A549 (cell line): ENCODE data around the gene ECE1. TPM values are rescaled to one million over a fixed set of nuclear protein-coding genes. Genes with fewer than 3 reads are reported as not detected.
A peak's percentile ranks its signal among the peaks of the same experiment; 100 is the strongest.
"Not testable (repeated sequence)": the region's sequence is repeated elsewhere in the genome, so short reads cannot be mapped to it uniquely, and the experiment has no call there.

Experiments
- ATAC-seq, 2 experiments: fragments of 200-7000 bp in 1 of 2; fragments of >200 bp in 1 of 2; cut with Nextera tagmentation in 1 of 2; cut with Tn5 transposase in 1 of 2; 3 replicates each; pipeline versions ENCODE4 v1.8.0 to v1.9.1; 2018 to 2020; ENCODE audit warnings: mild to moderate bottlenecking in 1 of 2, moderate library complexity in 1 of 2
- CTCF ChIA-PET: fragments of 300-600 bp; sonication (Branson Sonifier 250); formaldehyde crosslinking; extraction: SDS; loops from one replicate; lab custom pipeline; 2021; ENCODE audit warnings: antibody characterized with exemption, inconsistent platforms; lab: Yijun Ruan, JAX
- POLR2A ChIA-PET: fragments of 350-600 bp; formaldehyde crosslinking; extraction: SDS; loops from one replicate; lab custom pipeline; 2021; ENCODE audit warnings: antibody characterized with exemption, inconsistent platforms; lab: Yijun Ruan, JAX
- DNase-seq, 2 experiments: peaks; one replicate each; pipeline versions ENCODE4 v3.0.0 to v3.0.0-alpha.2; 2011 to 2016; ENCODE audit warnings: low read depth in 1 of 2, low spot score in 1 of 2
- FAIRE-seq: peaks from 2 replicates; lab custom pipeline; 2011; peaks lifted over from hg19 to GRCh38; lab: Jason Lieb, UNC
- H3K27ac ChIP-seq, 2 experiments: fragments of >200 bp; sonication (Bioruptor Twin); formaldehyde crosslinking; 3 replicates each; pipeline ENCODE4 v1.5.1; 2016 to 2017
- H3K4me1 ChIP-seq: fragments of >200 bp; sonication (Bioruptor Twin); formaldehyde crosslinking; 3 replicates; pipeline ENCODE4 v1.6.1; 2016
- H3K4me2 ChIP-seq: fragments of >200 bp; sonication (Bioruptor Twin); formaldehyde crosslinking; 3 replicates; pipeline ENCODE4 v1.6.1; 2016
- H3K4me3 ChIP-seq: fragments of >200 bp; sonication (Bioruptor Twin); formaldehyde crosslinking; 3 replicates; pipeline ENCODE4 v1.5.1; 2016
- H3K9me3 ChIP-seq: fragments of >200 bp; sonication (Bioruptor Twin); formaldehyde crosslinking; 3 replicates; pipeline ENCODE4 v1.6.1; 2016
- ATOH8 ChIP-seq: fragments of 250-450 bp; sonication (Bioruptor Pico); IDR thresholded peaks from 2 replicates; pipeline ENCODE4 v1.5.0; 2020; ENCODE audit warnings: low read depth, mild to moderate bottlenecking, moderate library complexity
- CBX2 ChIP-seq: fragments of 200-600 bp; sonication (generic); IDR thresholded peaks from 2 replicates; pipeline ENCODE4 v1.6.1; 2016; ENCODE audit warnings: low read depth, mild to moderate bottlenecking, borderline replicate concordance
- CBX8 ChIP-seq: fragments of 200-600 bp; sonication (generic); IDR thresholded peaks from 2 replicates; pipeline ENCODE4 v1.6.1; 2016
- CEBPB ChIP-seq, 2 experiments: fragments of >200 bp in 1 of 2; sonication (Bioruptor Twin) in 1 of 2; formaldehyde crosslinking in 1 of 2; IDR thresholded peaks; 2 replicates each; pipeline ENCODE4 v1.6.1; 2012 to 2016
- CHD2 ChIP-seq: fragments of 150-350 bp; IDR thresholded peaks from 2 replicates; pipeline ENCODE4 v1.6.1; 2014; ENCODE audit warnings: low read length; ENCODE audit not compliant: partially characterized antibody
- CHD4 ChIP-seq: fragments of 200-600 bp; sonication (generic); IDR thresholded peaks from 2 replicates; pipeline ENCODE4 v1.6.1; 2016; ENCODE audit warnings: antibody characterized with exemption, mild to moderate bottlenecking, borderline replicate concordance
- ESRRA ChIP-seq: fragments of 150-350 bp; IDR thresholded peaks from 2 replicates; pipeline ENCODE4 v1.6.1; 2014; ENCODE audit warnings: mild to moderate bottlenecking, low read length, borderline replicate concordance
- FOSL2 ChIP-seq, 2 experiments: fragments of 450-650 bp in 1 of 2; fragments of >200 bp in 1 of 2; sonication (Bioruptor Twin) in 1 of 2; formaldehyde crosslinking; IDR thresholded peaks; 2 replicates each; pipeline versions ENCODE4 v1.5.0 to v1.6.1; 2016 to 2020; ENCODE audit warnings: mild to moderate bottlenecking in 1 of 2, moderate library complexity in 1 of 2
- FOXS1 ChIP-seq: fragments of 250-450 bp; sonication (Bioruptor Pico); IDR thresholded peaks from 2 replicates; pipeline ENCODE4 v1.5.0; 2020; ENCODE audit warnings: mild to moderate bottlenecking, moderate library complexity
- GATA3 ChIP-seq: IDR thresholded peaks from 2 replicates; pipeline ENCODE4 v1.6.1; 2012; ENCODE audit warnings: borderline replicate concordance
- HOXA7 ChIP-seq: fragments of 250-450 bp; sonication (Bioruptor Pico); IDR thresholded peaks from 2 replicates; pipeline ENCODE4 v1.5.0; 2020; ENCODE audit warnings: mild to moderate bottlenecking, moderate library complexity
- KDM5A ChIP-seq: fragments of 200-600 bp; sonication (generic); IDR thresholded peaks from 2 replicates; pipeline ENCODE4 v1.6.1; 2016; ENCODE audit warnings: antibody characterized with exemption, mild to moderate bottlenecking
- MAFK ChIP-seq: fragments of 450-650 bp; IDR thresholded peaks from 2 replicates; pipeline ENCODE4 v1.6.1; 2014; ENCODE audit not compliant: partially characterized antibody
- MAZ ChIP-seq: fragments of 150-350 bp; IDR thresholded peaks from 2 replicates; pipeline ENCODE4 v1.6.1; 2014; ENCODE audit warnings: antibody characterized with exemption, low read depth, low read length, borderline replicate concordance
- MYC ChIP-seq: IDR thresholded peaks from 2 replicates; pipeline ENCODE4 v1.6.1; 2012; ENCODE audit warnings: mild to moderate bottlenecking, inconsistent platforms, low read length, improper control_type of control experiment, borderline replicate concordance
- NFE2L2 ChIP-seq: fragments of 150-350 bp; conservative IDR thresholded peaks from 2 replicates; pipeline ENCODE4 v1.6.1; 2014; ENCODE audit warnings: low read length
- PHF8 ChIP-seq: fragments of 200-600 bp; sonication (generic); IDR thresholded peaks from 2 replicates; pipeline ENCODE4 v1.6.1; 2016; ENCODE audit warnings: low read depth, mild to moderate bottlenecking, antibody characterized with exemption, moderate library complexity, borderline replicate concordance
- POLR2A ChIP-seq: IDR thresholded peaks from 2 replicates; pipeline ENCODE4 v1.6.1; 2012; ENCODE audit warnings: mild to moderate bottlenecking, low read length
- RAD21 ChIP-seq, 2 experiments: fragments of >200 bp in 1 of 2; sonication (Bioruptor Twin) in 1 of 2; formaldehyde crosslinking in 1 of 2; IDR thresholded peaks in 1 of 2; conservative IDR thresholded peaks in 1 of 2; 2 replicates in 1 of 2; 3 replicates in 1 of 2; pipeline ENCODE4 v1.6.1; 2012 to 2018; ENCODE audit warnings: inconsistent platforms in 1 of 2
- RARB ChIP-seq: fragments of 250-450 bp; sonication (Bioruptor Pico); IDR thresholded peaks from 2 replicates; pipeline ENCODE4 v1.8.0; 2021; ENCODE audit warnings: mild to moderate bottlenecking, moderate library complexity
- RCOR1 ChIP-seq: fragments of 150-350 bp; IDR thresholded peaks from 2 replicates; pipeline ENCODE4 v1.6.1; 2014; ENCODE audit warnings: antibody characterized with exemption, low read length, low read depth
- RNF2 ChIP-seq: fragments of 200-600 bp; sonication (generic); IDR thresholded peaks from 2 replicates; pipeline ENCODE4 v1.6.1; 2016; ENCODE audit warnings: low read depth, mild to moderate bottlenecking, antibody characterized with exemption, moderate library complexity, borderline replicate concordance
- SMC3 ChIP-seq: fragments of >200 bp; sonication (Bioruptor Twin); formaldehyde crosslinking; IDR thresholded peaks from 3 replicates; pipeline ENCODE4 v1.6.1; 2018; ENCODE audit warnings: inconsistent platforms
- SREBF2 ChIP-seq: fragments of 450-650 bp; IDR thresholded peaks from 2 replicates; pipeline ENCODE4 v1.6.1; 2014; ENCODE audit warnings: mild to moderate bottlenecking, moderate library complexity
- ZNF302 ChIP-seq: fragments of 250-450 bp; sonication (Bioruptor Pico); IDR thresholded peaks from 2 replicates; pipeline ENCODE4 v1.9.0; 2021; ENCODE audit warnings: inconsistent platforms, mild to moderate bottlenecking, moderate library complexity
- ZSCAN20 ChIP-seq: fragments of 250-450 bp; sonication (Bioruptor Pico); IDR thresholded peaks from 2 replicates; pipeline ENCODE4 v1.8.0; 2022; ENCODE audit warnings: mild to moderate bottlenecking, moderate library complexity
- WGBS: methylation state at CpG from one replicate; pipeline ENCODE4 v1.1.6; 2017; ENCODE audit errors: missing lambda C conversion rate; 5-methylcytosine and 5-hydroxymethylcytosine counted together
- polyA plus RNA-seq, 4 experiments: library from polyadenylated mRNA; depleted of rRNA in 3 of 4; stranded (reverse); fragments of >200 nt; fragmentation: RNase III in 1 of 4; extraction: RNeasy Plus Mini Kit Qiagen cat#74134 plus additional on column Dnase treatment in 1 of 4; gene quantifications; 2 replicates in 3 of 4; 3 replicates in 1 of 4; pipeline ENCODE4 v1.2.3, GENCODE V29; 2011 to 2017

Gene ECE1
- polyA plus RNA-seq, 2 of the 4 experiments (the other 2 are of a cell fraction), result 45.7 to 86.4 TPM

GRCh38 chr1:21289127-21289526 is 1.1 kb downstream of the ECE1 start:
- Histone ChIP-seq H3K4me2 (peak overlapping the region; percentile 93), H3K27ac (peak overlapping the region; percentile 97 to 99), H3K4me1 (peaks cover 39% of the 10 kb centered on the region), H3K9me3 (no peaks in the 10 kb centered on the region), H3K4me3 (peak overlapping the region; percentile 63)
- FAIRE-seq (no peak), DNase-seq (no peak), ATAC-seq (no peak)
- 90% methylated on average over 4 of the region's 8 CpGs for WGBS
- CTCF ChIA-PET, result interaction anchor here (0.6 to 3.3 kb wide), 5 partner anchors 17 to 81 kb away, joined by 3 to 24 read pairs (median 5); no protein-coding TSS in a partner anchor
- TF ChIP-seq CBX2 (no peak), MAZ (no peak), POLR2A (no peak), NFE2L2 (no peak), CHD2 (no peak), MYC (no peak), RARB (CRISPR knock-in tag) (no peak), ZSCAN20 (CRISPR knock-in tag) (no peak), FOSL2 (IDR thresholded peaks at IDR 0.05) (no peak), FOSL2 (CRISPR knock-in tag; IDR thresholded peaks at IDR 0.05) (no peak), CBX8 (no peak)
- POLR2A ChIA-PET, result no interaction called here

GRCh38 chr1:21287905-21288514 is 2.3 kb downstream of the ECE1 start:
- no peak overlapping the region for H3K4me2 ChIP-seq
- FAIRE-seq (no peak), DNase-seq (no peak), ATAC-seq (no peak)
- peaks cover 32% of the 10 kb centered on the region for H3K4me1 ChIP-seq
- CTCF ChIA-PET, result interaction anchor here (1.0 to 3.3 kb wide), 5 partner anchors 13 to 80 kb away, joined by 4 to 24 read pairs (median 5); no protein-coding TSS in a partner anchor
- no peak overlapping the region for H3K4me3 ChIP-seq
- H3K9me3 ChIP-seq, result no peaks in the 10 kb centered on the region
- POLR2A ChIA-PET, result interaction anchor here (0.6 kb wide), 1 partner anchor 15 kb away, joined by 4 read pairs; no protein-coding TSS in a partner anchor
- TF ChIP-seq RNF2 (no peak), PHF8 (no peak), CBX2 (no peak), FOSL2 (IDR thresholded peaks at IDR 0.05) (no peak), FOSL2 (CRISPR knock-in tag; IDR thresholded peaks at IDR 0.05) (no peak), FOXS1 (CRISPR knock-in tag) (no peak), KDM5A (no peak), HOXA7 (CRISPR knock-in tag) (no peak), CHD4 (no peak), GATA3 (no peak), SREBF2 (no peak), ATOH8 (no peak), RAD21 (conservative IDR thresholded peaks at IDR 0.05 in 1 of 2, IDR thresholded peaks at IDR 0.05 in 1 of 2) (no peak), RARB (CRISPR knock-in tag) (no peak), ZNF302 (no peak), ESRRA (no peak), RCOR1 (no peak), MAFK (no peak), CEBPB (IDR thresholded peaks at IDR 0.05) (no peak), SMC3 (no peak), NFE2L2 (no peak)
- 89% methylated on average over 8 of the region's 8 CpGs for WGBS
- H3K27ac ChIP-seq, result no peak overlapping the region

GRCh38 chr1:21285386-21285785 is 4.9 kb downstream of the ECE1 start:
- POLR2A ChIA-PET, ATAC-seq, H3K4me3 ChIP-seq, H3K27ac ChIP-seq, DNase-seq, FAIRE-seq, H3K4me2 ChIP-seq, H3K9me3 ChIP-seq: not testable (repeated sequence)
- H3K4me1 ChIP-seq, result peaks cover 14% of the 10 kb centered on the region; the same call in 2 of the 3 replicates
- CTCF ChIA-PET, result interaction anchor here (0.7 to 2.6 kb wide), 3 partner anchors 15 to 50 kb away, joined by 4 to 13 read pairs (median 4); no protein-coding TSS in a partner anchor
- WGBS, result 91% methylated on average over 6 of the region's 6 CpGs
